ENCODE results near the gene CENPA. TPM values are rescaled to one million over a fixed set of nuclear protein-coding genes. Genes with fewer than 3 reads are reported as not detected.
"Not testable (repeated sequence)": the region's sequence is repeated elsewhere in the genome, so short reads cannot be mapped to it uniquely, and the experiment has no call there.

Gene CENPA
- total RNA-seq, 1 donor from 2014 or later = 0.33 TPM

DNA sequence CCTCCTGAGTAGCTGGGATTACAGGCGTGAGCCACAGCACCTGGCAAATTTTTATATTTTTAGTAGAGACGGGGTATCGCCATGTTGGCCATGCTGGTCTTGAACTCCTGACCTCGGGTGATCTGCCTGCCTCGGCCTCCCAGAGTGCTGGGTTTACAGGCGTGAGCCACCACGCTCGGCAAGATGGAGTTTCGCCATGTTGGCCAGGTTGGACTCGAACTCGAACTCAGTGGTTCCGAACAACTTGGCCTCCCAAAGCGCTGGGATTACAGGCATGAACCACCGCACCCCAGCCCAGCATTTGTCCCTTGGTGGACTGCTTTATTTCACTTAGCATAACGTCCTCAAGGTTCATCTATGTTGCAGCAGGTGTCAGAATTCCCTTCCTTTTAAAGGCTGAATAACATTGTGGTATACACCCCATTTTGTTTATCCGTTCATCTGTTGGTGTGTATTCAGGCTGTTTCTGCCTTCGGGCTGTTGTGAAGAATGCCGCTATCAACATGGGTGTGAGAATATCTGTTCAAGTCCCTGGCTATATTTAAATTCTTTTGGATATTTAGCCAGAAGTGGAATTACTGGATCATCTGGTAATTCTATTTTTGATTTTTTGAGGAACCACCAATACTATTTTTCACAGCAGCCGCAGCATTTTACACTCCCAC, 1.2 kb upstream of the CENPA start:
- no peak for DNase-seq (ENCODE audit: low spot score)
- ATAC-seq = no peak

DNA sequence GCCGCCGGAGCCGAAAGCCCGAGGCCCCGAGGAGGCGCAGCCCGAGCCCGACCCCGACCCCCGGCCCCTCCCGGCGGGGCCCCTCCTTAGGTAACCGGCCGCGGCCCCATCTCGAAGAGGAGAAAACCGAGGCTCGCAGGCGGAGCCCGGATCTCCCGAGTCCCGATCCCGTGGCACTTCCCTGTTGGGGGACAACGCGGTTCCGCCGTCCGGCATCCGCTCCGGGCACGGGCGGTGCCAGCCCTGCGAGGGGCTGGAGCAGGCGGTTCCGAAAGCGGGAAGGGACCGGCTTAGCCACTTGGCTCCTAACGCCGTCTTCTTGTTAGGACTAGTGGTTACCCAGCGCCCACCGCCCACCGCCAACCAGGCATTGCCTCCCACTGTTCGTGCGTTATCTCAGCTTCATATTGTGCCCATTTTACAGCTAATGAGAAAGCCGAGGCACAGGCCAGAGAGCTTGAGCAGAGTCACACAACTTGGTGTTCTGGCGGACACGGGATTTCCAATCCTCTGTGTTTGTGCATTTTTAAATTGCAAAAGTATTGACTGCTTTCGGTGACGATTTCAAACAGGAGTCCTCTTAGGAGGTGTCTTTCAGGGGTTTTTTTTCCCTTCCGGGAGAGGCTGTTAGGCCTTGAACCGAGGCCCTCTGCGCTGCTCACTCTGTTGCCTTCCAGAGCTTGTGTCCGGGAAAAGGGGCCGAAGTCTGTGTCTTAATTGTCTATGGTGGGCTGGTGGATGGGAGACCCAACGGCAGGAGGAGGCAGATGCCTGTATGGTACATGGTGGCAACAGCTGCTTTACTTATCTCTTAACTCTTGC, 562 bp downstream of the CENPA start:
- ATAC-seq = peak; percentile 13
- no peak for DNase-seq (ENCODE audit: low spot score)

DNA sequence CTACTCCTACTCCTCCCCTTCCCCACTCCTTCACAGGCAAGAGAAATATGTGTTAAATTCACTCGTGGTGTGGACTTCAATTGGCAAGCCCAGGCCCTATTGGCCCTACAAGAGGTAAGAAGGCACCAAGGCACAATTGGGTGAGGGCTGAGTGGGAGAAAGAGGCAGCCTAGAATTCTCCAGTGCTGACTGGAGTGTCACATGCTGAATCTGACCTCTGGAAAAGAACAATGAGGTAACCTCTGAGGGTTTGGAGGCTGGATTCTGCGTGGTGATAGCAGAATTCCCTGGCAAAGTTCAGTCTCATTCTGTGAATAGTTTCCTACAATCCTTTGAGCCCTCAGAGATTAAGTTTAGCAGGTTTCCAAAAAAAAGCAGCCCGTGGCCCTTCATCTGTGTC, 6.9 kb downstream of the CENPA start:
- ATAC-seq (no peak), DNase-seq (ENCODE audit: low spot score) (no peak)

- ATAC-seq (no peak), DNase-seq (ENCODE audit: low spot score) (no peak)
Observed at GRCh38 chr2:26793518-26793917, 7.7 kb downstream of the CENPA start.

DNA sequence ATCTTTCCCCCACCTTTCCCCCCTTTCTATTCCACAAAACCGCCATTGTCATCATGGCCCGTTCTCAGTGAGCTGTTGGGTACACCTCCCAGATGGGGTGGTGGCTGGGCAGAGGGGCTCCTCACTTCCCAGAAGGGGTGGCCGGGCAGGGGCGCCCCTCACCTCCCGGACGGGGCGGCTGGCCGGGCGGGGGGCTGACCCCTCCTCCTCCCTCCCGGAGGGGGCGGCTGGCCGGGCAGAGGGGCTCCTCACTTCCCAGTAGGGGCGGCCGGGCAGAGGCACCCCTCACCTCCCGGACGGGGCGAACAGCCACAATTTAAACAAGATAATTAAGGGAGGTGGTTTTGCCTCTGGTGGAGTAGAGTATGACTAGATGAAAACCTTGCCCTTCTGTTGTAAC, 9.3 kb downstream of the CENPA start:
- DNase-seq (ENCODE audit: low spot score) = not testable (repeated sequence)

DNA sequence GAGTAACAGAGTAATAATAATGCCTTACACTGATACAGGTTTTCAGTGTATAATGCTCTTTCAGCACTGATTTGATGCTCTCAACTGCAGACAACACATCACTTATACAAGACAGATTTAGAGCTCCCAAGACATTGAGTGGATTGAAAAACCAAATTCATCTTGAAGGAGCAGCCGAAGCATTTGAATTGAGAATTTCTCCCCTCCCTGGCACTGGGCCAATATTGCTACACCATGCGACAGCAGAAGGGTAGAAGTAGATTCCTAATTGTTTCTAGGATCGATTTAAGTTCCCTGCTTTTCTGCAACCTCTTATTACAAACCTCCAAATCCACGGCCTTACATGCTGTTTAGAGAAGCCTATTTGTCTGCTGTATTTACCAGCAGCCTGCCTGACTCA, 15.5 kb downstream of the CENPA start:
- DNase-seq (ENCODE audit: low spot score) = no peak
- ATAC-seq = no peak

More for the DNA sequence above, 9.3 kb downstream of the CENPA start:
- not testable (repeated sequence) for ATAC-seq

GRCh38 chr2:26801796-26802195, 15.9 kb downstream of the CENPA start:
- DNase-seq (ENCODE audit: low spot score) = no peak
- ATAC-seq = no peak

DNA sequence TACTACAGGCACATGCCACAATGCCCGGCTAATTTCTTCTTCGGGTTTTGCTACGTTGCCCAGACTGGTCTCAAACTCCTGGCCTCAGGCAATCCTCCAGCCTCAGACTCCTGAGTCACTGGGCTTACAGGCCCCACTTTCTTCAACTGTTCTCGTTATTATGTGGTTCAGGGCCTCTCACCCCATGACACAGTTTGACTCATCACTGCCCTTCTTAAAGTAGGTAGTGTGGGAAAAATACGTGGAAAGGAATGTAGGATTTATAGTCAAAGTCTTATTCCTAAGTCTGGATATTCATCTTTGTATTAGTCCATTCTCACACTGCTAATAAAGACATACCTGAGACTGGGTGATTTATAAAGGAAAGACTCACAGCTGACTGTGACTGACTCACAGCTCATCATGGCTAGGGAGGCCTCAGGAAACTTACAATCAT, 19.4 kb downstream of the CENPA start:
- DNase-seq (ENCODE audit: low spot score) = no peak
- ATAC-seq = no peak

- no peak for DNase-seq (ENCODE audit: low spot score)
- no peak for ATAC-seq
Observed at GRCh38 chr2:26807788-26808460, 22.1 kb downstream of the CENPA start.

DNA sequence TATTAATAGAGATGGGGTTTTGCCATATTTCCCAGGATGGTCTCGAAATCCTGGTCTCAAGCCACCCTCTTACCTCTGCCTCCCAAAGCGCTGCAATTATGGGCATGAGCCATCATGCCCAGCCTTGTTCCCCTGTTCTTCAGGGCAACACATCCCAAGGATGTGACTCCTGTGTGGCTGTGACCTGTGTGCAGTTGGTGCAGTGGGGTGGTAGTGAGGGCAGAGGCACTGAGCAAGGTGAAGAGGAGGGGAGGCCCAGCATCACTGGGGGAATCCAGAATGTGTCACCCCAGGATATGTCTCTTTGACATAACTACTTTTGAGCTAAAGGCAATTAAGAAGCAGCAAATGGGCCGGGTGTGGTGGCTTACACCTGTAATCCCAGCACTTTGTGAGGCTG, 23.4 kb downstream of the CENPA start:
- no peak for ATAC-seq

GRCh38 chr2:26809876-26810577, 24.2 kb downstream of the CENPA start:
- ATAC-seq = peak; percentile 45
- no peak for DNase-seq (ENCODE audit: low spot score)

More for the DNA sequence above, 23.4 kb downstream of the CENPA start:
- no peak for DNase-seq (ENCODE audit: low spot score)

GRCh38 chr2:26811261-26811660, 25.4 kb downstream of the CENPA start:
- no peak for DNase-seq (ENCODE audit: low spot score)
- no peak for ATAC-seq

GRCh38 chr2:26811791-26812694, 26.2 kb downstream of the CENPA start:
- ATAC-seq (no peak), DNase-seq (ENCODE audit: low spot score) (no peak)

DNA sequence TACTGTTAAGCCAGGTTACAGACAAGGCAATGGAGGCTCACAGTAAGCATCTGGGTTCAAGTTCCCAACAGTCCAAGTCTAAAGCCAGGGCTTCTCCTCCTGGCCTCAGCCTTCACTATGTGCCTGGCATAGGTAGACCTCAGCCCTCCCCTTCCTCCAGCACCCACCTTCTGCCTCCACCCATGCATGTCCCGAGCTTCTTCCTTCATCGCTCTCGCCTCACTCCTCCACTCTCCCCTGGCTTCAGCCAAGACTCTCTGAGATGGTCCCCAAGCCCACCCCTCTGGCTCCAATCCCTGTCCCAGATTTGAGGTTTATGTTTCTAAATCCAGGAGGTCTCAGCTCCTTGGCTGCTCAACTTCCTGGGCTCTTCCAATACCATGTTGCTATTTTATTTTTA, 26.9 kb downstream of the CENPA start:
- DNase-seq (ENCODE audit: low spot score) (no peak), ATAC-seq (no peak)

DNA sequence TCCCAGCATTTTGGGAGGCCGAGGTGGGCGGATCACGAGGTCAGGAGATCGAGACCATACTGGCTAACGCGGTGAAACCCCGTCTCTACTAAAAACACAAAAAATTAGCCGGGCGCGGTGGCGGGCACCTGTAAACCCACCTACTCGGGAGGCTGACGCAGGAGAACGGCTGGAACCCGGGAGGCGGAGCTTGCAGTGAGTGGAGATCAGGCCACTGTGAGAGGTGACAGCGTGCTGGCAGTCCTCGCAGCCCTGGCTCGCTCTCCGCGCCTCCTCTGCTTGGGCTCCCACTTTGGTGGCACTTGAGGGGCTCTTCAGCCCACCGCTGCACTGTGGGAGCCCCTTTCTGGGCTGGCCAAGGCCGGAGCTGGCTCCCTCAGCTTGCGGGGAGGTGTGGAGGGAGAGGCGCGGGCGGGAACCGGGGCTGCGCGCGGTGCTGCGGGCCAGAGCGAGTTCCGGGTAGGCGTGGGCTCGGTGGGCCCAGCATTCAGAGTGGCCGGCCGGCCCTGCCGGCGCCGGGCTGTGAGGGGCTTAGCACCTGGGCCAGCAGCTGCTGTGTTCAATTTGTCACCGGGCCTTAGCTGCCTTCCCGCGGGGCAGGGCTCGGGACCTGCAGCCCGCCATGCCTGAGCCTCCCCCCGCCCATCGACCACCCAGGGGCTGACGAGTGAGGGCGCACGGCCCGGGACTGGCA, 28.4 kb downstream of the CENPA start:
- ATAC-seq; DNase-seq (ENCODE audit: low spot score): not testable (repeated sequence)

DNA sequence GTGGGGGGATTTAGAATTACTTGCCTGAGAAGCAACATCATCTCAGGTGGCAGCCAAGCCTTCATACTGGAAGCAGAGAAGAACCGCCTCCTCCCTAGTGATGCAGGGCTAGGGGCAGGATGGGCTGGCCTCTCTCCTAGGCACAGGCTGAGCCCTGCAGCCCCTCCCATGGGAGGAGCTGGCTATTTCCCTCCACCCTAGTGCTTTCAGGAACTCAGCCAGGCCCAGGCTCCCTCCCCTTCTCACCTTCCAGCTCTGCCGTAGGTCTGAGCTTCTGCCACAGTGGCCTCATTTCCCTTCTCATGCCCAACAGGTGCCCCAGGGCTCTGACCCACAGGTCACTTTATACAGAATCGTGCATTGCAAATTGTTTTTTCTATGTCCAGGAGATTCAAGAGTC, 31.0 kb downstream of the CENPA start:
- DNase-seq (ENCODE audit: low spot score) = no peak
- no peak for ATAC-seq

DNA sequence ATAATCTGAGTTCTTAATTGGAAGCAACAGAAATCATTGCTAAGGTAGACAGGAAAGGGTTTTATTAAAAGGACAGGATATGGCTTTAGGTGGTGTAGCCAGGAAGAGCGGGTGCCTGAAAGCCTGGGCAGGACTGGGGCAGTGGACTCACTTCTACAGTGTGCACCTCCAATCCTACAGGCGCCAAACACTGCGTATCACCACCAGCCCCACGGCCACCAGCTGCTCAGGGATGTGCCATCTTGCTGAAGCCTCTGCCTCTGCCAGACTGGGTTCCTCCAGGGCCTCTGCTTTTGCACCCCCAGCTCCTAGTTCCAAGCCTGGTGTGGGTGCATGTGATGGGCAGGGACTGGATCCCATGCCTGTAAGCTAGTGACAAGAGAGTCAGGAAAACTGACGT, 32.4 kb downstream of the CENPA start:
- ATAC-seq (no peak), DNase-seq (ENCODE audit: low spot score) (no peak)

DNA sequence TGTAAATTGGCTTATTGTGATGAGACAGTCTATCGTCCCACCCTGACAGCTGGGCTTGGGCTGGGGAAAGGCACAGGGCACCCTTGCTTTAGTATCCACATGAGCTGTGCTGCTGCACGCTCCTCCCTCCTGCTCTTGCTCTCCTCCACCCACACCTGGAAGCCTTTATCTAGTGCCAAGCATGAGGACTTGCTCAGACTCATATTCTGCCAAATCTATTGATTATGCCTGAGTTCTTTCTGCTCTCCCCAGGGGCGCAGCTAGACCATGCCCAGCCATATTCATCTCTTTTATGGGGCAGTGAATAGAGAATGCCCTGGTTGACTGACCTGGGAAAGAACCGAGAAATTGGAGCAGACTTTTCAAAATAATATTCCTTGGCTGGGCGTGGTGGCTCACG, 33.1 kb downstream of the CENPA start:
- ATAC-seq = no peak

DNA sequence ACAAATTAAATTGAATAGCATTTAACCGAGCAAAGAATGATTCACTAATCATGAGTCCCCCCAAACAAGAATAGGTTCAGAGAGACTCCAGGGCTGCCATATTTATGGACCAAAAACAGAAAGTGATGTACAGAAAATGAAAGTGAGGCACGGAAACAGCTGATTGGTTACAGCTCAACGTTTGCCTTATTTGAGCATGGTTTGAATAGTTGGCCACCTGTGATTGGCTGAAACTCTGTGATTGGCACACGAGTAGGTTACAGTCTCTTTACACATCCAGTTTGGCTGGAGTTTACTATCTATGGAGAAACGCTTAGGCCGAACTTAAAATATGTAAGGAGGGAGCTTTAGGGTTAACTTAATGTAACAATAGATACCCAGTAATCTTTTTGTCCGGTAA, 35.1 kb downstream of the CENPA start:
- no peak for DNase-seq (ENCODE audit: low spot score)
- ATAC-seq = no peak

More for the DNA sequence above, 33.1 kb downstream of the CENPA start:
- DNase-seq (ENCODE audit: low spot score) = no peak

Data from left lobe of liver (tissue), 2 donors.